ENCODE data around the gene PRR23E.

The PRR23E gene

DNA sequence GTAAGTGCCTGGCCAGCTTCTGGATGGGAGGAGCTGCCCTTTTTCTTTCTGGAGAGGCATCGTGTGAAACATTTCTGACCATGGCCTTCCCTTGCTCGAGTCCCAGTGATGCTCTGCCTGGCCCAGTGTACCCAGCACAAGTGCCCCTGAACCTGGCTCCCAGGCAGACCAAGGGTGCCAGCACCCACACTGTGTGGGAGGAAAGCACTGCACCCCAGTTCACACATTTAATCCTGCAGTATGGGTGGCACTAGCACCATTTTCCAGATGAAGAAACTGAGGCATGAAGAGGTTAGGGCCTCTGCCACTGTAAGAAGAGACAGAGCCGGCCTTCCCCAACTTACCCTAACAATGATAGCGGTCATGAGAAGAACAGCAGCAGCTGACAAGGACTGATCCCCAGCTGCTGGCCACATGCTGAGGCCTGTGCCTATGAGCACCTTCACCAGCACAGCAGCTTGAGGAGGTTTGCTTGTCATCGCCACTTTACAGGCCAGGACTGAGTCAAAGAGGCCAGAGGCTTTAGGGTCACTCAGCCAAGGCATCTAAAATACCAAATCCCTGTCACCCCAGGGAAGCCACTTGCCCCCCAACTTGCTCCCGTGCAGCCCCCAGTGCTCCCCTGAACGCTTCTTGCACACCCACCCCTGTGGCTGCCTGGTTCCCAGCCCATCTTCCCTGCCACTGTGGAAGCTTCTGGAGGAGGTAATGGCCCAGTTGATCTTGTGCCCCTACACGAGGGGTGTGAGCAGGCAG, 15.0 kb downstream of the PRR23E start:
- H3K4me3 ChIP-seq (ENCODE audit: low read depth, low read length), result no peak overlapping the region
- no peak for DNase-seq (ENCODE audit: low read depth)
- TF ChIP-seq, protein P1, sequence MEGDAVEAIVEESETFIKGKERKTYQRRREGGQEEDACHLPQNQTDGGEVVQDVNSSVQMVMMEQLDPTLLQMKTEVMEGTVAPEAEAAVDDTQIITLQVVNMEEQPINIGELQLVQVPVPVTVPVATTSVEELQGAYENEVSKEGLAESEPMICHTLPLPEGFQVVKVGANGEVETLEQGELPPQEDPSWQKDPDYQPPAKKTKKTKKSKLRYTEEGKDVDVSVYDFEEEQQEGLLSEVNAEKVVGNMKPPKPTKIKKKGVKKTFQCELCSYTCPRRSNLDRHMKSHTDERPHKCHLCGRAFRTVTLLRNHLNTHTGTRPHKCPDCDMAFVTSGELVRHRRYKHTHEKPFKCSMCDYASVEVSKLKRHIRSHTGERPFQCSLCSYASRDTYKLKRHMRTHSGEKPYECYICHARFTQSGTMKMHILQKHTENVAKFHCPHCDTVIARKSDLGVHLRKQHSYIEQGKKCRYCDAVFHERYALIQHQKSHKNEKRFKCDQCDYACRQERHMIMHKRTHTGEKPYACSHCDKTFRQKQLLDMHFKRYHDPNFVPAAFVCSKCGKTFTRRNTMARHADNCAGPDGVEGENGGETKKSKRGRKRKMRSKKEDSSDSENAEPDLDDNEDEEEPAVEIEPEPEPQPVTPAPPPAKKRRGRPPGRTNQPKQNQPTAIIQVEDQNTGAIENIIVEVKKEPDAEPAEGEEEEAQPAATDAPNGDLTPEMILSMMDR (IDR thresholded peaks at IDR 0.05; ENCODE audit: control insufficient read depth, extremely low read depth, insufficient read depth), result no peak

DNA sequence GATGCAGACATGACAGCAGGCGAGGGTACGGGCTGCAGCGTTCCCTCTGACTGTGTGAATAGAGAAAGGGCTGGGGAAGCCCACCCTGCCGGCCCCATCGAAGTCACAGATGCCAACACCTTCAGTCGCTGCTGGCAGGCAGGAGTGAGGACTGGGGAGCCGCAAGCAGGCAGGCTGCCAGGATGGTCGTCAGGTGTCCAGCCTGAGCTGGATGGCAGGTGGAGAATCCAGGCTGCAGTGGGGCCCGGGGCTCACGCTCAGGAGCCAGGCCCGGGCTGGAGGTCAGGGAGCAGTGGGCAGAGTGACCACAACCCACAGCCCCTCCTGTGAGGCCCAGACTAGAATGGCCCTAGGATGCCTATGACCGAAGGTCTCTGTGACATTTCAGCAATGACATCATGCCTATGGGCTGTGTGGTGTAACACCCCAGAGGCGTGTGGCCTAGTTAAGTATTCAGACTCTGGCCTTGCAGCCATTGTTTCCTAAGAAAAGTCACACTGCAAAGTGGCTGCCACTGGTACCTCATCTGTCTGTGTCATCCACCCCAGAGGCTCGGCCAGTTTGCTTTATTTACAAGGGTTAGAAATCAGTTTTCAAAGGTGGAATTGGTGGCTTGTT, 15.7 kb downstream of the PRR23E start:
- no peak for DNase-seq (ENCODE audit: low read depth)
- TF ChIP-seq, protein P1 (IDR thresholded peaks at IDR 0.05; ENCODE audit: control insufficient read depth, extremely low read depth, insufficient read depth), result no peak
- H3K4me3 ChIP-seq (ENCODE audit: low read depth, low read length), result no peak overlapping the region

DNA sequence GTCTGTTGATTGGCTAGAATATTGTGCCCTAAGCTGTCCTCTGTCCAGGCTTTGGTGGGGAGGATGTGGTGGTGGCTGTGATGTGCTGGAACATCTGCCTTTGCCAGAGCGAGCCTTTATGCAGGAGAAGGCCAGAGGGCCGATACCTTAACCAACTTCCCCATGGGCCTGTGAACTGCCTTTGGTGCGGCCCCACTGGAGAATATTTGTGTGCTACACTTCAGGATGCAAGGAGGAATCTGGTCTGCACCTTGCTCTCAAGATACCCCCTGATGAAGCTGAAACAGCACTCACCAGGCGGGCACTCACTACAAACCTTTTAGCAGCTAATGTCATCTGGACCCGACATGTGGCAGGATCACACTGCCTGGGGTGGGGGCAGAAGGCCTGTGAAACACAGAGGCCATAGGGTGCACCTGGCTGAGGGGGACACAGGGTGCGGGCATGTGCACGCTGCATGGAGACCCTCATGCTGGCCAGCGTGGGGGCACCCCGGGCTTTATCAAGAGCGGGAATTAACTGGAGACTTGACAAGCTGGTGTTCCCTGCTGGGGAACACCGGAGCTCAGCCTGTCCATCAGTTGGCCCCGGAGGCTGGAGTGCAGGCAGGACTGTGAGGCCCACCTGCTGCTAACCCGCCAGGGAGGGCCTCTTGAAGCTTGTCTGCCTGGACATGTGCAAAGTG, 16.4 kb downstream of the PRR23E start:
- no peak overlapping the region for H3K4me3 ChIP-seq (ENCODE audit: low read depth, low read length)
- no peak for DNase-seq (ENCODE audit: low read depth)
- TF ChIP-seq, protein P1 (IDR thresholded peaks at IDR 0.05; ENCODE audit: control insufficient read depth, extremely low read depth, insufficient read depth), result no peak

DNA sequence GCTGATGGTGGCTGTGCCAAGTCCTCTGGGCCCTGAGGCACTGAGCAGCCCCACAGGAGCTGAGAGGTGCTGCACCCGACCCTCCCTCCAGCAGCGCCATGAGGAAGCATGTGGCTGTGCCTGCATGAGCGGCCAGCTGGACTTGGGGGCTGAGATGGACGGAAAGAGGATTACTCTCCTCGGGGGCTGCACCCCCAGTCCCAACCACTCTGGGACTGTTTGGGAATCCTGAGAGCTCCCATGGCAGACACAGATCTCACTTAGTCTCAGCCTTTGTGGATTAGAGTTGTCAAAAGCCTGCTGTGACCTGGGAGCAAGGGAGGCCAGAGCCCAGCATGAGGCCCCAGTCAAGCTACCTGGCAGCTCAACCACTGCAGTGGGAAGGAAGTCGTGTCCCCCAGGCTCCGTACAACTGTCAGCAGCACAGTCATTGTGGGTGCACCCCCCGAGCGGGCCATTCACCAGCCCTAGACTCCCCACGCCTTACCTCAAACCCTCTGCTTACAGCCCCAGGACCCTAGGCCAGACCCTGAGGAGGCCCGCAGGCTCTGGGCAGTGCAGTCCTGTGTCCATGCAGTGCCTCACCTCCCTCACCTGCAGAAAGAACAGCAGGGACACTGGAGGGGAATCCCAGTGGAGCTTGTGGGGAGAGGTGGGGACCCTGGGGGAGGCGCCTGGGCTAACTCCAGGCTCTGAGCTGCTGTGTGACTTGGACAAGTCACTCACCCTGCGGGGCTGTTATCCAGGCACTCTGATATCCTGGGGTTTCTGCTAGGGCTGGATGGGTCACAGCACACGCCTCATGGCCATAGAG, 17.1 kb downstream of the PRR23E start:
- no peak for DNase-seq (ENCODE audit: low read depth)
- no peak overlapping the region for H3K4me3 ChIP-seq (ENCODE audit: low read depth, low read length)
- TF ChIP-seq, protein P1 (IDR thresholded peaks at IDR 0.05; ENCODE audit: control insufficient read depth, extremely low read depth, insufficient read depth), result no peak

DNA sequence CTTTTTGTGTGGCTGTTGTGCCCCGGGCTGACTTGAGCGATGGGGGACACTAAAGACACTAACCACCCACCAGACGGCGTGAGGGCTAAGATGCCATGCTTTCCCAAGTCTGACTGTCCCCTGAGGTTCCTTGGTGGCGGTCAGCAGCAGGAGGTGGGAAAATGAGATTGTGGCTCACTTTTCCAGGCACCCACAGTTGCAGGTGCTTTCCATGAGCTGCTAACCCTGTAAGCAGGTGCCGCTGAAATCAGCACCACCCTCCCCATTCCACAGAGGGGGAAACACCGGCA, 17.7 kb downstream of the PRR23E start:
- no peak overlapping the region for H3K4me3 ChIP-seq (ENCODE audit: low read depth, low read length)
- no peak for DNase-seq (ENCODE audit: low read depth)
- TF ChIP-seq, protein P1 (IDR thresholded peaks at IDR 0.05; ENCODE audit: control insufficient read depth, extremely low read depth, insufficient read depth), result no peak

DNA sequence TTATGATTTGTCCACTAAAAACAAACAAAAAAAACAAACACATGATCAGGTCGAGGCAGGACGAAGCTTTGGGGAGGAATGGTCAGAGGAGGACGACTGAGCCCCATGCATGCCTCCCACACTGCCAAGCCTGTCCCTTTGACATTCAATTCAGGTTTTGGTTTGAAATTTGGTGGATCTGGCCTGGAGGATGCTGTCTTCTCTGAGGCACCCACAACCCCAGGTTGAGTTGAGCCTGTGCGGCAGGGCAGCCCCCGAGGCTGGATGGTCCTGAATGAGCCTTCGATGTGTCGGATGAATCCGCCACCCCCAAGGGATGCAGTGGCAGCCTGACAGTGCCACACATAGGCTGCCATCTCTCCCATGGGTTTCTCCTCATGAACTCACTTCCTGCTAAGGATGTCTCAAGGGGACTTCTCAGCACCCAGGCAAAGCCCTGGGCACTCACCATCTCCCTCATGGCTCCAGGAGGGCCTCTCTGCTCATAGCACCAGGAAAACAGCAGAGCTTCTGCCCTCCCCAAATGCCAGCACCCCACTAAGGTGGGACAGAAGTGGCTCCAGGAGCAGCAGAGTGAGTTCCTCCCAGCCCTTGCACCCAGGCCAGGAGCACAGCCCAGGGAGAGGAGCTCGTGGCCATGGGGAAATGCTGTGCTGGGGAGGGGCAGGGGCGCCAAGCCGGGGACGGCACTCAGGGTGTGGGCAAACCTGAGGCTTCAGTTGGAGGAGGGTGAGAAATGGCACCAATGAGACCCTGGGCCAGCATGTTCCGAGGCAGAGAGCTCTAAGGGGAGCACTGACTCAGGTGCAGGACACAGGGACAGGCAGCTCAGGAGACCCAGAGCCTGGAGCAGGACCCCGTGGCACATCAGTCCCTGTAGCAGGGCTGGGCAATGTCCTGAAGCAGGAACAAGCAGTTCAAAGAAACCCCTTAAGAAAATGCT, 18.5 kb downstream of the PRR23E start:
- DNase-seq (ENCODE audit: low read depth), result no peak
- no peak overlapping the region for H3K4me3 ChIP-seq (ENCODE audit: low read depth, low read length)
- TF ChIP-seq, protein P1 (IDR thresholded peaks at IDR 0.05; ENCODE audit: control insufficient read depth, extremely low read depth, insufficient read depth), result no peak
